Stimulated activated CD4-positive, alpha-beta T cell treated with anti-CD3 and anti-CD28 coated beads, TNF-alpha, amount 100 ng/mL, for 48 hours (primary cell): ENCODE measurements around the gene GSTCD.
"Not testable (repeated sequence)": the region's sequence is repeated elsewhere in the genome, so short reads cannot be mapped to it uniquely, and the experiment has no call there.

Experiments
- DNase-seq, 3 donors: peaks; one replicate each; pipeline ENCODE4 v3.0.0-alpha.2; 2020; ENCODE audit warnings: low read depth in 3 of 3

GSTCD gene

GRCh38 chr4:105708181-105709080, at the start of gene GSTCD, which contains the start of gene INTS12:
GSTCD (plus strand) TSS chr4:105708784; CDS start chr4:105717614, 8,830 bp downstream.
INTS12 (minus strand) TSS chr4:105708689; CDS start chr4:105700005, 8,684 bp downstream.
- DNase-seq: peak; percentile 80 to 83 (median 80)

- DNase-seq: no peak
Measured at GRCh38 chr4:105659190-105659589, 49.4 kb upstream of the GSTCD start.

GRCh38 chr4:105661028-105661427, 47.6 kb upstream of the GSTCD start:
- no peak for DNase-seq

DNA sequence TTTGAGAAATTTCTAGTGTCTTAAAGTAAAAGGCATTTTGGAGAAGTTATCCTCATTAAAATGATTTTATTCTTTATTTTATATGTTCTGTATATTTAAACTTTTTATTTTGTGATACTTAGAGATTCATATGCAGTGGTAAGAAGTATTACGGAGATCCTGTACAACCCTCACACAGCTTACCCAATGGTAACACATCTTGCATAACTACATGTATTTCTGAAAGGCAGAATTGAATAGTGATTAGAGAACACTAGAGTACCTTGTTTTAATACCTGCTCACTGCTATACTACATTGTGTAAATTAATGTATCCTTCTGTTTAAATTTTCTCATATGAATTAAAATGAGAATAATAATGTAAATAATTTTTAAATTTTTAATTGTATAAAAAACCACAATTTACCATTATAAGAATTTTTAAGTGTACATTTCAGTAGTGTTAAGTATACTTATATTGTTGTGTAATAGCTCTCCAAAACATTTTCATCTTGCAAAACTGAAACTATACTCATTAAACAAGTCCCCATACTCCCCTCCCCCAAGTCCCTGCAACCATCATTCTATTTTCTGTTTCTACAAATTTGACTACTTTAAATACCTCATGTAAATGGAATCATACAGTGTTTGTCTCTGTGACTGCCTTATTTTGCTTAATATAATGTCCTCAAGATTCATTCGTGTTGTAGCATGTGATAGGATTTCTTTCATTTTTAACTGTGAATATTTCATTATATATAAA, 45.5 kb upstream of the GSTCD start:
- DNase-seq: no peak

- DNase-seq: no peak
Measured at GRCh38 chr4:105666693-105667092, 41.9 kb upstream of the GSTCD start.

DNA sequence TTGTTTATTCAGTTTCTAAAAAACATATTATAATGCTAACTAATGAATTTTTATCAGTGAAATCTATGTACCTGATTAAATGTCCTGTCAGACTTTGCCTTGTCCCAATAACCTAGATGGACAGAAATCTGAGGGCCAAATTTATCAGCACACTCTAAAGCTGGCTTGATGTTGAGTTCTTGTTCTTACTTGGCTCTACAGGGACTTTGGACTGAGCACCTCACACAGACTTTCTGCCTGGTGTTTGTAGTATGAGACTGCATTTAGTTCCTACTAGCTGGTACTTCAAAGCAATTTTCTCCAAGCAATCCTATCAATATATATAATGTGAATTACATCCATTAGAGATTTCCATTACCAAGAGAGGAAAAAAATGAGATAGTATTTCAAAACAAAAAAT, 37.9 kb upstream of the GSTCD start:
- no peak for DNase-seq

DNA sequence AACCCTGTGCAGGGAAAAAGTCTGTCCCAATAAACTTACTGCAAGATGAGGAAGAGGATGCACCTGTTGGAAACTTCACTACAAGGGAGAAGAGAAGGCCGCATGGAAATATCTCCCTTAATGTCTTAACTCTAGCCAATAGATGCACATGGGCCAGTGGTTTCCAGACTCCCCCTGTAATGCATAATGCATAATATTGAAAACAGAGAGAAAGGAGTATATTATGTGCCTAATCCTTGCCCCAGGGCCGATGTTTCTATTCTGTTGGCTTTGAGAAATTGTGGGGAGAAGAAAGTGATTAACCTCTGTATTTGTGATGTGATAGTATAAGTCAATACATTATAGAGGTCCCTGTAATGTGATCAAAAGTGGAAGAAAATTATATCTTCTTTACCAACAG, 37.3 kb upstream of the GSTCD start:
- no peak for DNase-seq

DNA sequence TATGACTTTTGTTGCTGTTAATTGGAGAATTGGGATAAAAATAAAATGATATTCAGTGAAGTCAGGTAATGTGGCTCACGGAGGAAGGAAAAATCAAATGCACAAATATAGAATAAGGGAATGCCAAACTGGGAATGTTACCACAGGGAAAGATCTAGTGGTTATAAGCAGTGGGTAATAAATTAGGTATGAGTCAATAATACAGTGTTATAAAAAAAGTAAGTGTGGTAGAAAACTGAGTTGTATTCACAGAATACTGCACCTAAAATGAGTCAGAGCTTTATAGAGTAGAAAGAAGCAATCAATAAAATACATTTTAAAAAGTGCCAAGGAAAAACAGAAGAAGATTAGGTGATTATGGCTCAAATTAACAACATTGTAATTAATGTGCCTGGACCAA, 34.6 kb upstream of the GSTCD start:
- no peak for DNase-seq

DNA sequence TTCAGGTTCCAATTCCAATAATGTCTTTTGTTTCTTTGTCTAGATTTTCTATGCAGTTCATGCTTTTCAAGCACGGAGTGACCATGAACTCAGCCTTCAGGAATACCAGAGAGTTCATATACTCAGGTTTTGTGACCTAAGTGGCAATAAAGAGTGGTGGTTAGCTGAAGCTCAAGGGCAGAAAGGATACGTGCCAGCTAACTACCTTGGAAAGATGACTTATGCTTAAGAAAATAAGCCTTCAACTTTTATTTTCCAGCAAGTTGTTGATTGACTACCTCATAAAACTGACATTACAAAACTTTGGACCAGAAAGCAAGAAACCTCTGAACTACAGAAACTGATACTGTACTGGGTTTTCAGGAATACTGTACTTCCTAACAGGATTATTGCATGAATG, 30.9 kb upstream of the GSTCD start:
- DNase-seq: no peak

DNA sequence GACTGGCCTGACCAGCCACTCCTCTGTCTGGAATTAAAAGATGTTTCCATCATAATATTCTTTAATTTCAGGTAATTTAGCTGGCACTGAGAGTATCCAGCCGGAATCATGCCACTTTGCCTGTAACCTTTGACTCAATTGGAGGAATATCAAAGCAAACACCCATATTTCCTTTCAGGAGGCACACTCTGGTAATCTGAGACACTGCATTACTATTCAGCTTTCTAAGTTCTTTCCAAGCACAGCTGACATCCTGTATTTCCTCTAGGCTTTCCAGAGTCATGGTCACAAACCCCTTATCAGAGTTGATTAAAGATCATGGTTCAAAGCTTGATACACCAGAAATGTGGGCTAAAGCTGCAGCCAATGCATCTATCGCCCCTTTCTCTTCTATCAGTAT, 29.4 kb upstream of the GSTCD start:
- no peak for DNase-seq

GRCh38 chr4:105683038-105683437, 25.5 kb upstream of the GSTCD start:
- DNase-seq: no peak

- DNase-seq: no peak
Measured at GRCh38 chr4:105686571-105686970, 22.0 kb upstream of the GSTCD start.

DNA sequence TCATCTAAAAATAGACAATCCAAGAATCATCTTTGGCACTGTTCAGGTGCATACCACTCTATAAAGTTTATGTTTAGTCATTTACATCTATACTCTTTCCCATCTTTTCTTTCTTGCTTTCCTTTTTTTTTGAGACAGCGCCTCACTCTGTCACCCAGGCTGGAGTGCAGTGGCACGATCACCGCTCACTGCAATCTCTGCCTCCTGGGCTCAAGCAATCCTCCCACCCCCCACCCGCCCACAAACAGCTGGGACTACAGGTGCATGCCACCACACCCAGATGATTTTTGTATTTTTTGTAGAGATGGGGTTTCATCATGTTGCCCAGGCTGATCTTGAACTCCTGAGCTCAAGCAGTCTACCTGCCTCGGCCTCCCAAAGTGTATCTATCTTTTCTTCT, 13.8 kb upstream of the GSTCD start:
- not testable (repeated sequence) for DNase-seq

DNA sequence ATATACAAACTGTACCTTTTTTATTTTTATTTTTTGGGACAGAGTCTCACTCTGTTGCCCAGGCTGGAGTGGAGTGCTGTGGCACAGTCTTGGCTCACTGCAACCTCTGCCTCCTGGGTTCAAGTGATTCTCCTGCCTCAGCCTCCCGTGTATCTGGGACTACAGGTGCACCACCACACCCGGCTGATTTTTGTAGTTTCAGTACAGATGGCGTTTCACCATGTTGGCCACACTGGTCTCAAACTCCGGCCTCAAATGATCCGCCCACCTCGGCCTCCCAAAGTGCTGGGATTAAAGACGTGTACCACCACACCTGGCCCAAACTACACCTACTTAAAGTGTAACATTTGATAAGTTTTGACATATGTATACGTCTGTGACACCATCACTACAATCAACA, 12.8 kb upstream of the GSTCD start:
- DNase-seq: not testable (repeated sequence)

- DNase-seq: no peak
Measured at GRCh38 chr4:105698607-105699006, 10.0 kb upstream of the GSTCD start.

DNA sequence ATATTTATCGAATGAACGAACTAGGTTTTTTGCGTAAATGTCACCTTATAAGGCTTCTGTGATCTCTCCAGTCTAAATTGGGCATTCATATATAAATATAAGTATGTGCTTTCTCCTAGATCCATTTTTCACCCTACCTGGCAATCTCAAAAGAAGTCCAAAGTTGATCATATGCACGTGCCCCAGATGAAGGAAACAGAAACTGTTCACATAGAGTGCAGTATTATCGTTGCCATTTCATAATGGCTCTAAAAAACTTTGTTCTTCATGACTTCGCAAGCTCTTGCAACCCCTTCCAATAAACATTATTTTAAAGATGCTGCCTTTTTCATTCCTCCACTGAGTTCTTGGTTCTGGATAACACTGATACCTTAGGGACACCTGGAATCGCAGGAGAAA, 803 bp upstream of the GSTCD start:
- DNase-seq: no peak

DNA sequence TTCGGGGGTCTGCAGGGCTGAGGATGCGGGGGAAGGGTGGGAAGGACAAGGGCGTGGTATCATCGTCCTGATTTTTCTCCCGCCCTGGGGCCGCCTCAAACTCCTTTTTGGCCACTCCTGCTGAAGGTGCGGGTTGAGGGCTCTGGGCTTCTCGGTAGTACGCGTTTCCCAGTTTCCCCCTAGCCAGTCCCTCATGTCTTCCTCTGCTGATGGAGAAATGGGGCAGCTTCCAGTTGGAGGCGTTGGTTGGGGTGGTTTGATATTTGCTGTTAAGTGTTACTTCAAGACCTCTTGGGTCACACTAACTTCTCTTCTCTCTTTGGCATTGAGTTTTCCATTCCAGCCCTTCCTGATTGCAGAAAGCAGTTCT, 482 bp downstream of the GSTCD start:
- DNase-seq: peak in 1 of 3 donors; percentile 3

DNA sequence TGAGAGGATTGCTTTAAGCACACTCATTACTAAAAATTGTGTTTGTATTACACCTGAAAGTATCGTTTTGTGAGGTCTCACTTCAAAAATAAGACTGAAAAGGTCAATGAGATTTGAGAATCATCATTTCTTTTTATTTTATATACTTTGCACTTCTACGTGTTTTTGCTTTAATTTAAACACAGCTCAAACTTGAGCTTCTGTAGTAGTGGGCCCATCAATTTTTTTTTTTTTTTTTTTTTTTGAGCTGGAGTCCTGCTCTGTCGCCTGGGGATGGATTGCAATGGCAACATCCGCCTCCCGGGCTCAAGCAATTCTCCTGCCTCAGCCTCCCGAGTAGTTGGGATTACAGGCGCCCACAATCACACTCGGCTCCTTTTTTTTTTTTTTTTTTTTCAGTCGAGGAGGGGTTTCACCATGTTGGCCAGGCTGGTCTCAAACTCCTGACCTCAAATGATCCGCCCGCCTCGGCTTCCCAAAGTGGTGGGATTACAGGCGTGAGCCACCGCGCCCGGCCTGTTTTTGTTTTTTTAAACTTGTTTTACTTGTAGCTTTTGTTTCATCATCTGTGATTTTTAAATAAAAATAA, 1.5 kb downstream of the GSTCD start:
- DNase-seq: no peak

GRCh38 chr4:105710678-105711077, 2.1 kb downstream of the GSTCD start:
- no peak for DNase-seq

GRCh38 chr4:105712766-105713165, 4.2 kb downstream of the GSTCD start:
- no peak for DNase-seq

DNA sequence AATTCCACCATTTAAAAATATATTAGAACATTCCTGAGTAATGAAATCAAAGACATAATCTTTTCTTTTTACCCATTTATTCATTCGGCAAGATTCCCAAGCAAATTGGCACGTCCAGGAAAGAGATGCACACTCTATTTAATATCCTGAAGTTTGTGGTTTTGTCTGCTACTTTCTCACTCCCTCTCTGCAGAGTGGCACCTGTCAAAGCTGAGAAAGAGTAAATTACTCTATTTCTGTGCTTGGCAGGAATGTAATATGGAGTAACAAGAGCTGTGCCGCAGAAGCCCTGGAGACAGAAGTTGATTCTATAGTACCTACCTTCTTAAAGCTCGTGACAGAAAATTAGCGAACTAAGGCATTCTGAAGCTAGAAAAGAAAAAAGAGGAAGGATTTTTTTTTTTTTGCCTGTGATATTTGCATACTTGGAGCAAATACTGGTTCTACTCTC, 5.5 kb downstream of the GSTCD start:
- no peak for DNase-seq

DNA sequence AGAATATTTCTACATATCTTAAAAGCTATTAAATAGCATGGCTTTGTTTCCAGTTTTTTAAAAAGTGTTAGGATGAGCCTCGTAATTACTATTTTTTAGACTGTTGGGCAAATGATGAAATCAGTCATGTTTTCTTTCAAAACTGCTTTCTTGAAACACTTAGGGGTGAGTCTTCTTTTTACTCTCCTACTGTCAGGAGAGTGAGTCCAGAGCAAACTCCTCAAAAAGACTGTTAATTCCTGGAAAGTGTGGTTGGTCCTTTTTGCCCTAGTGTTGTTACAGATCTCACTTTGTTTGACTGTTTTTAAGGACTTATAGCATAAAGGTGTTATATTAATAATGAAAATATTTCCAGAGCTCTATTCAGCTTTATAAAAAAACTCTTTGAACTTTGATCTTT, 6.3 kb downstream of the GSTCD start:
- DNase-seq: no peak
